ENCODE results near the gene AAK1.

- TF ChIP-seq EP300 (IDR thresholded peaks at IDR 0.05) (no peak), CTCF (IDR thresholded peaks at IDR 0.05) (no peak), POLR2AphosphoS5 (IDR thresholded peaks at IDR 0.05) (no peak)
Observed at GRCh38 chr2:69646714-69647113, 3.2 kb upstream of the AAK1 start.

Measured in stomach (tissue), 4 donors.